AG09319 (cell line): ENCODE data around the gene CELF4.

Experiments used
- DNase-seq: peaks from one replicate; pipeline ENCODE4 v3.0.0-alpha.2; 2010; ENCODE audit warnings: low read depth; ENCODE audit errors: extremely low read depth
- CTCF ChIP-seq: IDR thresholded peaks from 2 replicates; pipeline ENCODE4 v1.5.1; 2011; ENCODE audit warnings: low read depth, mild to moderate bottlenecking, inconsistent platforms, low read length, moderate library complexity

Gene CELF4

DNA sequence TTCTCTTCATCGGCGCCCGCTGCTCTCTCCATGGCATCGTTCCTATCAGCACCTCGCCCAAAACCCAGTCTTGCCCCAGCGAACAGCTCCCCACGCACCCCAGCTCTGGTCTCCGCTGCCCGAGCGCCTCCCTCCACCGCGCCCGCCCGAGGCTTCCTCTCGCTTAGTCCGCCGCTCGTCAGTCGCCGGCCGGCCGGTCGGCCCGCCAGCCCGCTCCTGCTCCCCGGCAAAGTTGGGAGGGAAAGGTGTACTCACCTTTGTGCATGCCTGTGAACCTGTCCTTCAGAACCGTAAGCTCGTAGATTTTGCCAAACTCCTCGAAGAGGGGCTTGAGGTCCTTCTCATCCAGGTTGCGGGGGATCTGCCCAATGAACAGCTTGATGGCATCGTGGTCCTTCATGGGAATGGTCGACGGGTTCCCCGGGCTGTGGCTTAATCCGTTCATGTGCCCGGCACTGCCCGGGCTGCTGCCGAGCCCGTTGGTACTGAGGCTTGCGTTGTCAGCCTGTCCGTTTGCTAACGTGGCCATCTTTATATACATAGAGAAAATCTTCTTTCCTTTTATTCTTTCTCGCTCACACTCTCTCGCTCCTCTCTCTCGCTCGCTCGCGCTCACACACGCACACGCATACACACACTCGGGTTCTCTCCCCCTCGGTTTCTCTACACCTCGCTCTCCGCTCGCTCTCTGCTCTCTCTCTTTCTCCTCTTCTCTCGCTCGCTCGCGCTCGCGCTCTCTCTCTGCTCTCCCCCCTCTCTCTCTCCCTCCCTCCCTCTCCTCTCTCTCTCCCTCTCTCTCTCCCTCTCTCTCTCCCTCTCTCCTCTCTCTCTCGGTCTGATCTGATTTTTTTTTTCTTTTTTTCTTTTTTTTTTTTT, at the start of gene CELF4:
CELF4 (minus strand) TSS at position 698 of the 876 bp plus-strand sequence.
- TF ChIP-seq CTCF: no peak
- no peak for DNase-seq

DNA sequence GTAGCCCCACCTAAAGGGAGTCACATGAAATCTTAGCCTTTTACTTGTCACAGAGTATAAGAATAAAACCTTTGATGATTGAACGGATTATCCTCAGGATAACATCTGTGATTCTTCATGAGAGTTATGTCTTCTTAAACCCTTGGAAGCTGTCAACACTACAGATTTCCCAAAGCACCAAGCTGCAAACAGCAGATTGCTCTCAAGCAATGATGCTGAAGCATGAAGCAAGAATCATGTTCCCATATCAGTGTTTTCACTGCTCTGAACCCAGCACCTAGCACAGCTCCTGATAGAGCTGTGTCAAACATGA, 47.6 kb upstream of the CELF4 start:
- TF ChIP-seq CTCF: no peak
- DNase-seq: no peak

DNA sequence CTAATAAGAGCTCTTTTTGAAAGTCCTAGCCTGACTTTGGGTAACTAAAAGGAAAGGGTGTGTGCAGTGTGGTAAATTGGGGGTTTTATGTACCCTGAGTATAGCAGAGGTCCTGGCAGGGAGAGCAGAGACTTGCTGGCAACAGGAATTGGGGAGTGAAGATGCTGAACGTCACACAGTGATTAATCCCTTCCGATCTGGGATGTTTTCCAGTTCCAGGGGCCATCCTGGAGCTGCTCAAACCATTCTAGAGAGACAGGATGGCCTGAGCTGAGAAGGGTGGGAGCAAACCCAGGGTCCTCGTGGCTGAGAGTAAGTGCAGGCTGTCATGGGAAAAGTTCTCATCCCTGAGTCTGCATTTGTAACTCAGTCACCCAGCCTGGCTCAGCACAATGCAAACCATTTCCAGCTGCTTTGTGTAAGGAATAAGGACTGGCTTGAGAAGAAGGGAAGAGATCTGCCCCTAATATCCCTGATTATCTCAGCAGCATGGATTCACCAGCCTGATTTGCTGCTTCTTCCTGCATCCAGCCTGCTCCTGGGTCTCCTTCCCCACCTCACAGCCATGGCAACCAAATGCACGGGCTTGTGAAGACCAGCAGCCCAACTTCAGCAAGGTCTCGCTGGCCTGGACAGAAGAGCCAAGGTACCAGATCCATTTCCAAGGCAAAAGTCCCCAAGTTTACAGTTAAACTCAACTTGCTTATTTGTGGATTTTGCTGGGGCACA, 47.1 kb upstream of the CELF4 start:
- TF ChIP-seq CTCF: no peak
- no peak for DNase-seq

- no peak for TF ChIP-seq CTCF
- no peak for DNase-seq
Measured at GRCh38 chr18:37611614-37612279, 46.1 kb upstream of the CELF4 start.

DNA sequence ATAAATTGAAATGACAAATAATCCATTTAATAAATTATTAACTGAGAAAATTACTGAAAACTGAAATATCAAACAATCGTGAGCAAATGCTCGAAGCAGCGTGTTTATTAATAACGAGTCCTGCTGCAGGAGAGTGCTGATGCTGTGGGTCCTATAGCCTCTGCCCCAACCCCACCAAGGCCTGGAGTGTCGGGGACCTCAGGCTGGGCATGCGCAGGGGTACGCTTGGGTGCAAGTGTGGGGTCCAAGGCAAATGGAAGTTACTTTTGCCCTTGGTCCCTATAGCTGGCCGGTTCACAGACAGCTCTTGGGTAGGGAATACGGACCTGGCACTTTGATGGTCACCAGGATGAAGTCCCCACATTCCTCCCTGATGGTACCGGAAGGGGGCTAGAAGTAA, 43.3 kb upstream of the CELF4 start:
- no peak for DNase-seq
- TF ChIP-seq CTCF: no peak

DNA sequence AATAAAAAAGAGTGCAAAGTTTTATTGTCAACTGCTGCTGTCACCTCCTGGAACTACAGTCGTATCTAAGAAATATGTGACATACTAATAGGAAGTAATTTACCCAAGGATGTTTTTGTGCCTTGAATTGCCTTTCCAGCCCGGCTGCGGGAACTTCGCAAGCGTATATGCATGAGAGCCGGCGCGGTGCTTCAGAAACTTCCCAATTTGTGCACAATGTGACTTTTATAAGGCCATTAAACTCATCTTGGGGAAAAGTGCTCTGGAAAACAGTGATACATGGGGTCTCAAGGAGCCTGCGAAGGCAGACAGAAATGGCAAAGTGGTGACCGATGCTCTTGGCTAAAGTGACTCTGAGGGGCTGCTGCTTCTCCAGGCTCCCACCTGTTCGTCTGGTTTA, 41.7 kb upstream of the CELF4 start:
- DNase-seq: no peak
- TF ChIP-seq CTCF: no peak

- no peak for TF ChIP-seq CTCF
- no peak for DNase-seq
Measured at GRCh38 chr18:37604032-37604431, 38.4 kb upstream of the CELF4 start.
